Activated CD4-positive, alpha-beta T cell treated with anti-CD3 and anti-CD28 coated beads, Interleukin-2, amount 50 U/mL, for 4 hours (primary cell): ENCODE data around the gene CWC27.
"Not testable (repeated sequence)": the region's sequence is repeated elsewhere in the genome, so short reads cannot be mapped to it uniquely, and the experiment has no call there.

Source experiments
- DNase-seq, 2 experiments: peaks; one replicate each; pipeline ENCODE4 v3.0.0-alpha.2; 2020

Gene CWC27

DNA sequence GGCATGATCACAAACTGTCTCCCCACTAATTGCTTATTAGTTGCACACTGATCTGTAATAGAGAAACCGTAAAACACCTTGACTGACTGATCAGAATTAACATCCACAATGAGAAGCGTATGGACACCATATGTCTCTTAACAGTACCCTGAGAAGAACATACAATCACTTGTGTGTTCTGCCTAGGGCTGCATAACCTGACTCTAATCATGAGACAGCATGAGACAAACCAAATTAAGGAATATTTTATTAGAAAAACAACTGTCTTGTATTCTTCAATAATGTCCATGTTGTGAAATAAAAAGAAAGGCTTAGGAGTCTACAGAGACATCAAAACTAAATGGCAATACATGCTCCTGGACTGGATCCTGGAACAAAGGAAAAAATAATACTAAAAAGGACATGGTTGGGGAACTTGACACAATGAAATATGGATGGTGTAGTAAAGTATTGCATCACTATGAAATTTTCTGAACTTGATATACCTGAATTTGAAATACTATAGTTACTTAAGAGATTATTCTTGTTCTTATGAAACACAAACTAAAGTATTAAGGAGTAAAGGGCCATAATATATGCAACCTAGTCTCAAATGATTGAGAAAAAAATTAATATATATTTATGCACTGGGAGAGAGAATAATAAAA is 162.1 kb downstream of the CWC27 start:
- DNase-seq, result no peak

DNA sequence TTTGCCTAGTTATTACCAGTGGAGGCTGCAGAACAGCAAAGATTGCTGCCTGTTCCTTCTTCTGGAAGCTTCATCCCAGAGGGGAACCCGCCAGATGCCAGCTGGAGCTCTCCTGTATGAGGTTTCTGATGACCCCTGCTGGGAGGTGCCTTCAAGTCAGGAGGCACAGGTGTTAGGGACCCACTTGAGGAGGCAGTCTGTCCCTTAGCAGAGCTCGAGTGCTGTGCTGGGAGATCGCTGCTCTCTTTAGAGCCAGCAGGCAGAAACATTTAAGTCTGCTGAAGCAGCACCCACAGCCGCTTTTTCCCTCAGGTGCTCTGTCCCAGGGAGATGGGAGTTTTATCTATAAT is 170.7 kb downstream of the CWC27 start:
- not testable (repeated sequence) for DNase-seq

DNA sequence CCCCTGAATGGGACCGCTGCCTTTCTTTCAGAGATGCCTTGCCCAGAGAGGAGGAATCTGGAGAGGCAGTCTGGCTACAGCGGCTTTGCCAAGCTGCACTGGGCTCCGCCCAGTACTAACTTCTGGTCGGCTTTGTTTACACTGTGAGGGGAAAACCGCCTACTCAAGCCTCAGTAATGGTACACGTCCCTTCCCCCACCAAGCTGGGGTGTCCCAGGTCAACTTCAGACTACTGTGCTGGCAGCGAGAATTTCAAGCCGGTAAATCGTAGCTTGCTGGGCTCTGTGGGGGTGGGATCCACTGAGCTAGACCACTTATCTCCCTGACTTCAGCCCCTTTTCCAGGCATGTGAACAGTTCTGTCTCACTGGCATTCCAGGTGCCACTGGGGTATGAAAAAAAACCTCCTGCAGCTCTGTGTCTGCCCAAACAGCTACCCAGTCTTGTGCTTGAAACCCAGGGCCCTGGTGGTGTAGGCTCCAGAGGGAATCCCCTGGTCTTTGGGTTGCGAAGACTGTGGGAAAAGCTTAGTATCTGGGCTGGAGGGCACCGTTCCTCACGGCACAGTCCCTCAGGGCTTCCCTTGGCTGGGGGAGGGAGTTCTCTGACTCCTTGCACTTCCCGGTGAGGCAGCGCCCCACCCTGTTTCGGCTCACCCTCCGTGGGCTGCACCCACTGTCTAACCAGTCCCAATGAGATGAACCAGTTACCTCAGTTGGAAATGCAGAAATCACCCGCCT is 171.2 kb downstream of the CWC27 start:
- no peak for DNase-seq

DNA sequence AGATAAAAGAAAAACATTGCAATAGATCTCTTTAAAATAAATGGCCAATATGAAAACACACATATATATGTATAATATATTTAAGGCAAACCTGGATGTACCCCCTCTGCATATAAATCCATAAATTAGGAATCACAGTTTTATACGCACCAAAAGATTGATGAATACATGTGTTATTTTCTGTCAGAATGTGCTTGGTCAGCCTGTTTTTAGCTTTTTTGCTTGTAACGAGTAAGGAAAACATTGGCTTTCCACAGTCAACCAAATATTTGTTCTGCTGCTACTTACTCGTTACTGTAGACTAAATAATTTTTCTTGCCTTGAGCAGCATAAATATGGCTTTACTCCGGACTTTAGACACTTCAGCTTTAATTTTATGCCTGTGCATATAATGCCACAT is 173.7 kb downstream of the CWC27 start:
- DNase-seq, result no peak

DNA sequence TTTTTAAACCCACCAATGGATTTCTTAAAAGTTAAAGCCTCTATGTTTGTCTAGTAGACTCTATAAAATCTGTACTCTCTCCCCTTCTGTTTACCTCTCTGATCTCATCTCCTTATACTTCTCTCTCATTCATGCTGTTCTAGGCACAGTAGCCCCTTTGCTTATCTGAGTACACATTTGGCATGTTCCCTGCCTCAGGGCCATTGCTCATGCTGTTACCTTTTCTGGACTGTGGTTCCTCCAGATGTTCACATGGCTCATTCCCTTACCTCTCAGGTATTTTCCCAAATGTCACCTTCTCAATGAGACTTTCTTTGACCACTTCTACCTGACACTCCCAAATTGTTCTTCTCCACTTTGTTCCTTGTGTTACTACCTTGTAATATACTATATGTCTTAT is 176.1 kb downstream of the CWC27 start:
- no peak for DNase-seq

DNA sequence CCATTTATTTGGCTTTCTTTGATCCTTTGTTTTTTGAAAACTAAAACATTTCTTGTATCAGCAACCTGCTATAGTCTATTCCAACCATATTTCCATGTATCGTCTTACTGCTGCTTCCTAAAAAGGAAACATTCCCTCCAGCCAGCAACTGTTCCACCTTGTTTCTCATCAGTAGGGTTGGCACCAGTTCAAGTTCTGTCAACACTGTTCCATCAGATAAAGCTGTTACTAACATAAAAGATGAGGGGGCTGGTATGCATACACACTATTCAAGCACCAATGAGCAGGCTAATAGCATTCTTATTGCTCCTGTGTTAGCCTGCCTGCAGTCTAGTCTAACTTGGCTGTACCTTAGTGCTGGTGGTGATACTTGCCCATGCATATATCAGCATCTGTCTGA is 178.3 kb downstream of the CWC27 start:
- no peak for DNase-seq

DNA sequence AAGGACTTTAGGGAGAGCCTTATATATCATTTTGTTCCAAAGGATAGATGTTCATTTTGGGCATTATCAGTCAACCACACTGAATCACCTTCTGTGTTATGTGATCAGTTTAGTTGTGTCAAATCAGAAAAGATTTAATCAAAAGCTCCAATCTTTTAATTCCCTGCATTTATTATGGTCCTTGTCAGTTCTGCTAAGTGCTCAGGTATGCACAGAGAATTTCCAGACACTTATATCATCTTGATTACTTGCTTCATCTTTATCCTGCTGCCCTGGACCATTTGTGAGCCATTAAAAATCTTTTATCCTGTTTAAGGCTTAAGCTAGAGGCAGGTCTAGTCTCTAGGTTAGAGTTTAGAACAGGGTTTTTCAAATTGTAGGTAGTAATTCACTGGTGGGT is 179.1 kb downstream of the CWC27 start:
- DNase-seq, result no peak

DNA sequence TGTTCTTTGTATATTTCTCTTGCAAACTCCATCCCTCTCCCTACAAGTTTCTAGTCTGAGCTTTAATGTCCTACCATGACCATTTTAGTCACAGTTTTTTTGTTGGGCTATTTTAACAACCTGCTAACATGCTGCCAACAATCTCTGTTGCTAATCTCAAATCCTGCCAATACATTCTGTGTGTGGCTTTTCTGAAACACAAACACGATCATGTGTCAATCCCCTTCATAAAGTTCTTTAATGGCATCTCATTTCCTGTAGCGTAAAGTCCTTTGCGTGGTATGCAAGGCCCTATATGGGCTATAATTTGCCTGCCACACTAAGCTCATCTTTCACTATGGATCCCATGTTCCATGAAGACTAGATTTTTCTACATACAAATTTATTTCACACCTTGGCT is 180.6 kb downstream of the CWC27 start:
- DNase-seq, result no peak

DNA sequence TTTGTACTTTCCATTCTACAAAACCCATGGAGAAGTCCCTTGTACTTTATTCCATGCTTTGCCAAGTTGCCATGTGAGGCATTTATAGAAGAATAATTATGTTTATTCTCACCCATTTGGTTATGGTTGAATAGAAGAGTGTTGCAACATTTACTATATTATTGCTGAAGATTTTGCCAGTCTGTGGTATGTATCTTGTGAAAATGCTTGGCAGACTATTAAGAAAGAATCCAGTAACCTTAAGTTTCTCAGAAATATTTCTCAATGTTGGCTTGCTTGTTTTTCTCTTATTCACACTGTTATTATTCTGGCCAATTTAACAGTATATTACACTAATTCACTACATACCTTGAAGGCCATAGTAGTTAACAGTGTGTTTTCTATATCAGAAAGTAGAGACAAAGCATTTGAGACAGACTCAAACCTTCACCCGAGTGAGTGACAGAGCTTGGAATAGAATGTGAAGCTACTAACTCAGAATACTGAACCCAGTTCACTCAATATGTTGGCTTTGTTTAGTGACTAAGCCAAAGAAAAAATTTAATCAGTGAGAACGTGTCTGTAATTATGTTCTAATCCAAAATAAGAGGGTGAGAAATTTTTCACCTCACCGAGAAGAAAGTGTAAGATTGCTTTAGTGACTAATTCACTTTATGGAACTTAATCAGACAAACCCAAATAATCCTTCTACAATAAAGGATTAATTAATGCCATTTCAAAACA is 184.4 kb downstream of the CWC27 start:
- no peak for DNase-seq

DNA sequence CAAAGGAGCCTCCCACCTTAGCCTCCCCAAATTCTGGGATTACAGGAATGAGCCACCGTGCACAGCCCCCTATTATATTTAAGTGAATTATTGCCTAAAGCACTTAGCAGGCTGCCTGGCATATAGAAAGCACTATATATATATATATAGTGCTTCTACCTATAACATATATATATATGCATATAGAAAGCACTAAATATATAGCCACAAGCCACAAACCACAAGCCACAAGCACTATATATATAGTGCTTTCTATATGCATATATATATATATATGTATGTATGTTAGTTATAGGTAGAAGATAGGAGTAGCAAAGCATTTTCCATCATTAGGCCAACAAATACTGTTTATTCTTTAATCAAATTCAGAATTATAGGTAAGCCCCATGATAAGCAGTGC is 185.8 kb downstream of the CWC27 start:
- DNase-seq, result no peak

DNA sequence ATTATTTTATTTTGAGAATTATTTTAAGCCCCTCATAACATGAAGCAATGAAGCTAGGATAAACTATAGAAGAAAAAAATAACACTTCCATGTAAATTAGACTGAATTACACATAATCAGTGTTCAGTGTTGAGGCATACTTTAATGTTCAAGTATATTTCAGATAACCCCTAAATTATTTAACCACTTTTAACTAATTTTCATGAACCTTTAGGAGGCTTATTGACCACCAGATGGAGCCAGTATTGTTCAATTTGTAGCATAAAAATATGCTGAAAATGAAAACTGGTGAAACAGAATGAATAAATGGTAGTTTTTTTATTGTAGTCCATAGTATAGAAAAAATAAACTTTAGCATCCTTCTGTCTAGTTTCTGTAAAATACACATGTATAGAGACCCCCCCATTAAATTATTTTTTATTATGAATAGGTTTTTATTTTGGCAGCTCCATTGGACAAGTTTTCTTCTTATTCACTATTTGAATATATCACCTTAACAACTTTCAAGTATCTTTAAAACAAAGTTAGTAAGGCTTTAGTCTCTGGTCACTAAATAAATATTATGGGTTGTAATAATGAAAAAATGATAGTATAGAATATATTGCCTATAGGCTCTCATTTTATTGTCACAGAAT is 190.1 kb downstream of the CWC27 start:
- no peak for DNase-seq

DNA sequence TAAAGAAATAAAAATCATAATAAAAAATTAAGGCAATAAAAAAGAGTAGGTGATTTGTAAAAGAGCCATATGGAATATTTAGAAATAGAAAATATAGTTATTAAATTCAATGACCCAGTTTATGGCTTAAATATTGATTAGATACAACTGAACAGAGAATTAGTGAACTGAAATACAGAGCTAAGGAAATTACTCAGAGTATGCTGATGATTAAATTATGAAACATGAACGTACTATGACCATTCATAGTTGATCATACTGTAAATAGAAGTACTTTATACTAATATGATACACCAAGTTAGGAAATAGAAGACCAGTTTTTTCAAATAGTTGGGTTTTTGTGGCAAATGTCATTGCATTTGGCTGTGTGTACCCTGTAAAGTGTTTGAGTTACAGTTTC is 194.5 kb downstream of the CWC27 start:
- DNase-seq, result no peak

DNA sequence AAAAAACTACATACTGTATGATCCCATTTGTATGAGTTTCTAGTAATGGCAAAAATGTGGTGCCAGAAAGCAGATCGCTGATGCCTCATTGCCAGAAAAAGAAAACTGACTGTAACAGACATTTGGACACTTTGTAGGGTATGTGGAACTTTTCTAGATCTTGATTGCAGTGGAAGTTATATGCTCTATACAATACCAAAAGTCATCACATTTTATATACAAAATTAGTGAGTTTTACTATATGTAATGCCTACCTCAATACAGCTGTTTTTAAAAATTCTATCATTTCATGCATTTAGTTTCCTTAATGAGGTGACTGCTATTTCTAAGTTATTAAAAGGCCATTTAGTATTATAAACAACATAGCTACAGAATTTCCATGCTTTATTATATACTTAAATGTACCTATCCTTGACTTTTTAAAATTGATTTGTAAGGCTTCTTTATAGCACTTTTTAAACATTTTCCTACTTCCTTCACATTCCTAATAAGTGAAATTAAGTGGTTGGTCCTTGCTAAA is 199.9 kb downstream of the CWC27 start:
- DNase-seq, result no peak

DNA sequence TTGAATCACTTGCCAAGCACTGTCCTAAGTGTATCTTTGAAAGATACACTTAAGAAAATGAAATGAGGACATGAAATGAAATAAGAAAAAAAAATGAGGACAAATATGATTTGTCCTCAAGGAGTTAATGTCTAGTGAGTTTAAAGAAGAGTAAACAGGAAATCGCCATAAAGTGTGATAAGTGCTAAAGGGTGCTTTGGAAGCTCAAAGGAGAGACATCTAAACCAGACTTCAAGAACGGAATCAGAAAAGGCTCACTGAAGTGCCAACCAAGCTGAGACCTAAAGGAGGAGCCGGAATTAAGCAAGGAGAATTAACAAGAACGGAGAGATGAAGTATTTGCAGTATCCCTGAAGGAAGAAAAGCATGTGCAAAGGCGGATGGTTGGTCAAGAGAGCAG is 200.8 kb downstream of the CWC27 start:
- DNase-seq, result no peak

DNA sequence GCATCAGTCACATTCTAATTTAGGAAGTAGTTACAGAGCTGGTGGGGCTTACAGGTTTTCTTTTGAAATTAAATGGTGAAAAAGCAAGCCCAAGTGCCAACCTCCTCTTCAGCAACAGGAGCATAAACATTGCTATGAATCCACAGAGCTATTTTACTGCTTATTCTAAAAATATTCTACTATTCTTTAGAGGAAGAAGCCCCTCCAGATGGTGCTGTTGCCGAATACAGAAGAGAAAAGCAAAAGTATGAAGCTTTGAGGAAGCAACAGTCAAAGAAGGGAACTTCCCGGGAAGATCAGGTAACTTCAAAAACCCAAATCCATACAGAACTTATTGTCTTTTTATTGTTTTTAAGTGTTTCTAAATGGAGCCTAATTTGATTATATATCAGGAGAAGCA is 202.8 kb downstream of the CWC27 start:
- DNase-seq, result no peak

DNA sequence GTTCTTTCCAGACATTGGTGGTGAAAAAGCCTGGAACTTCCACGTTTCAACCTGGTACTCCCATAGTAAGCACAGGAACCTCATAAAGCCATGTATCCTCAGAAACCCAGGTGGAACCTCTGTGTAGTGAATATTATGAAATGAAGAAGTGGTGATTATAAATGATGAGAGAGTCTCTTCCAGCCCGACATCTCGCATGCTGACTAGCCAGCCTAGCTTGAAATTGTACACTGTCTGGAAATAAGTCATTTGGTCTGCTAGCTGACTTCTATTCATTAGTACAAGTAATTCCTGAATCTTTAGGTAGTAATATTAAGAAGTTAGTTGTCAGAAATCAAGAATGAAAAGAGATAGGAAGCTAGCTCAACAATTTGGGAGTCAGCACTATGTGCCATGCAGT is 203.3 kb downstream of the CWC27 start:
- no peak for DNase-seq

DNA sequence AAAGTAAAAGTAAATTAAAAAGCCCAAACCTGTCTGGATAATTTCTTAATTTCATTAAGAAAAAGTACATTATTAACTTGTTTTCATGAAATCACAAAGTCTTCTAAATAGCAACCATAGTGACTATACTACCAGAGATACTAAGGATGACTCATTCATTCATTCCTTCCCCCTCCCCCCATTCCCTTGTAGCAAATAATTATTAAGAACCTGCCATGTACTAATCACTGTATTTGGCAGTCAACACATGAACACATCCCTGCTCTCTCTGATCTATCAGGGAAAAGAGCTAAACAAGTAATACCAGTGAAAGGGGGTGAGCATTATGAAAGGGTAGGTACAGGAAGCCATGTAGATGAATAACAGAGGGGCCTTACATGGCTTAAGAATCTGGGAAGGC is 203.9 kb downstream of the CWC27 start:
- DNase-seq, result no peak

DNA sequence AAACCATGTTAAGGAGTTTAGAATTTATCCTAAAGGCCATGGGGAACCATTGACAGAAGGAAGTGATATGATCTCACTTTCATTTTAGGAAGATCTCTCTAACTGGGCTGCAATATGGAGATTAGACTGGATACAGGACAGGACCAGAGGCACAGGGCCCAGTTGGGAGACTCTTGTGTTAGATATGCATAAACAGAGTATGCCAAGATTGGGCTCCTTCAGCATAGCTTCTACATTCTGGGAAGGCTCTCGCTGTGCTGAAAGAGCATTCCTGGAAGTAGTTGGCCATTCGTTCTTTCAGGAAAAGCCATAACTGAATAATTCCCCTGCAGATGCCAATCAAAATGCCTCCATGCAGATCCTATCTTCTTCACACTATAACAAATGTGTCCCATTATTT is 204.5 kb downstream of the CWC27 start:
- no peak for DNase-seq

DNA sequence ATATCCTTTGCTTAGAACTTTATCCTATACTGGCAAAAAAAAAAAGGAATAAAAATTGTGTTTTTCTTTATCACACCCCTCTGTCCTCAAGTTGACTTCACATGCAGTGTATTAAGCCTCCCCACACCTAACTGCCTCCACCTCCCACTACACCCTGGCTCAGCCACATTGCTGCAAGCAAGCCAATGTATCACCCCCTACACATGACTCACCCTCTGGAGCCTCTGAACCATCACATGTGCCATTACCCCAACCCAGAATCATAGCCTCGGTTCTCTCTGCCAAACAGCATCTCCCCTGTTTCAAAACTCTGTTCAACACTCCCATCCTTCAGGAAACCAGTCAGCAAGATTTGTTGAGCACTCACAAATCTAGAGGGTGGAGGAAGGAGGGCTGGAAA is 209.0 kb downstream of the CWC27 start:
- no peak for DNase-seq

DNA sequence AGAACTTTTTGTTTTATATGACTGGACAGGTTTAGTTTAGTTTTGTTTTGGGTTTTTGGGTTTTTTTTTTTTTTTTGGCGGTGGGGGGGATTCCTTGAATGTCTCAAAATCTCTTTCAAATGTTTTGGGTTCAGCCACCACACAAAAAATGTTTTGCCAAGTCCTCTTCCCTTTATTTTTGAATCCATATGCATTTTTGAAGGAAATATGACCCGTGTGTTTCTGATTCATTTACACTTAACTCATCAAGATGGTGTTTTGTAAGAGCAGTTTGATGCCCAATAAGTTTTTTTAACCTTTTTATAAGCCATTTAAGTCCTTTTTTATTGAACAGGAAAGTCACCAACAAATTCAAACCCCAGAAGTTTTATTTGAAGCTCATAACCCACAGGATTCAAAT is 209.8 kb downstream of the CWC27 start:
- no peak for DNase-seq

DNA sequence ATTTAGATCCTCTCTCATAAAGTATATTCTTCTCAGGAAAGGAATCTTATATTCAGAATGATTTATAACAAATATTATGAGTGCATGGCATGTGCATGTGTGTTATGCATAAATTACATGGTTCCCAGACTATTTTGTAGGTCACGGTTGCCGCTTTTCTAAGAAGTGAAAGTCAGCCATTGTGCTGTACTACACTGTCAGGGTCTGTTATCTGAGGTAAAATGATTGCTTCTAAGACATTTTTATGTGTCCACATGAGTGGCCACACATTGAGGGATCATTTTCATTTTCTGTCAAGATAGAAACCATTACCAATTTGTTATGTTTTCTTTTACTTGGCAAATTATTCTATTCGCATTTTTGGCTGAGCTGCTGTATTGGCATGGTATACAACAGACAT is 210.8 kb downstream of the CWC27 start:
- DNase-seq, result no peak

DNA sequence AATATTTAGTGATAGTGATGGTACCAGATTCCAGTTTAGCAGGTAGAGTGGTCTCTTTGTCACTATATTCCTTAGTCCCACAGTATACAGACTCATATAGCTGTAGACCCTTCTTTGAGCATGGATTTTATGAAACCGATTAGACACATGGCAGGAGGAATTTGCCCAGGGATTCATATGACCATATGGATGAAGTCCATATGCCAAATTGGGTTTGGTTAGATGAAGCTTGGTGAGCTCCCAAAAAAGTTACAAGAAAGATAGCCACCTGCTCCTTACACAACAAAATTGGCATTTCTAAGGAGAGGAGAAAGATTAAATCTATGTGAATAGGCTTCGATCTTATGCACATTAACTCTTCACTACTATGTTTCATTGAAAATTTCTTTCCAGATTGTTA is 211.4 kb downstream of the CWC27 start:
- no peak for DNase-seq

DNA sequence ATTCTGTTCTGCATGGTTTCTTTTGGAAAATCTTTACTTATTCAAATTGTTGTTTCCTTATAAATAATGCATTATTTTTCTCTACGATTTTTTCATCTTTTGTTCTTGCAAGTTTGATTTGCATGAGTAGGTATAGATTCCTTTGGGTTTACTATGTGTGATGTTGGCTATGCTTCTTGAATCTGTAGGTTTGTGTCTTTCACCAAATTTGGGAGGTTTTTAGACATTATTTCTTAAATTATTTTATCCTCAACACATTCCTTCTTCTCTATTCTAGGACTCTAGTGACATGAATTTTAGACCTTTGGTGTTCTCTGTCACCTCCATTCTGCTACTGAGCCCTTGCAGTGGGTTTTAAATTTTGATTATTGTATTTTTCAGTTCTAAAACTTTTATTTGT is 219.0 kb downstream of the CWC27 start:
- DNase-seq, result no peak

DNA sequence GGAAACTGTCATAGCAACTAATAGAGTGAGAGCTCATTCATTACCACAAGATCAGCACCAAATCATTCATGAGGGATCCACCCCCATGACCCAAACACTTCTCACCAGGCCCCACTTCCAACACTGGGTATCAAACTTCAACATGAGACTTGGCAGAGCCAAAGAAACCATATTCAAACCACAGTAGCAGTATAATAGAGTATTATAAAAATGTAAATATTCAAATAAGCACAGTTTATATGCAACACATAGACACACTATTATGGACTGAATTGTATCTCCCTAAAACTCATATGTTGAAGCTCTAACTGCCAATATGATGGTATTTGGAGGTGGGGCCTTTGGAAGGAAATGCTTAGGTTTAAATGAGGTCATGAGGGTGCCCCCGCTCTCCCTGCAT is 240.5 kb downstream of the CWC27 start:
- DNase-seq, result no peak
